Subcutaneous adipose tissue (tissue), 4 donors: Measurements from ENCODE around the gene WNT9B. TPM values are rescaled to one million over a fixed set of nuclear protein-coding genes. Genes with fewer than 3 reads are reported as not detected.

Experiments used
- total RNA-seq, 4 donors: library from RNA; depleted of rRNA; stranded (reverse); fragments of >200 nt; gene quantifications; one replicate each; pipeline ENCODE4 v1.1.0, GENCODE V29; 2016
- TF ChIP-seq, protein P1 (sequence below): fragments of 450-650 bp; IDR thresholded peaks from one replicate; pipeline ENCODE4 v1.5.1; 2016; ENCODE audit warnings: low read depth, mild to moderate bottlenecking, control low read depth, antibody characterized with exemption, moderate library complexity

The WNT9B gene
- total RNA-seq, 4 donors from 2014 or later: 0.38 to 0.51 TPM; not detected in 2

DNA sequence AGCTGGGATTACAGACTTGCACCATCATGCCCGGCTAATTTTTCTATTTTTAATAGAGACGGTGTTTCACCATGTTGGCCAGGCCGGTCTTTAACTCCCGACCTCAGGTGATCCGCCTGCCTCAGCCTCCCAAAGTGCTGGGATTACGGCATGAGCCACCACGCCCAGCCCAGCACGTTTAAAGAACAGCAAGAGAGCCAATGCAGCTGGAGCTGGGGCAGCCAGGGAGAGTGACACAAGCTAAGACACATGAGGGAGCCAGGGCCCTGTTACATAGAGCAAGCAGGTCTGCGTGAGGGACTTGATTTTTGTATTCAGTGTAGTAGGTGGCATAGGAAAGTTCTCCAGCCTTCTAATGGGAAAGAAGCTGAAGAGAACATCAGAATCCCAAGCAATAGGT is 49.9 kb downstream of the WNT9B start:
- TF ChIP-seq, protein P1, sequence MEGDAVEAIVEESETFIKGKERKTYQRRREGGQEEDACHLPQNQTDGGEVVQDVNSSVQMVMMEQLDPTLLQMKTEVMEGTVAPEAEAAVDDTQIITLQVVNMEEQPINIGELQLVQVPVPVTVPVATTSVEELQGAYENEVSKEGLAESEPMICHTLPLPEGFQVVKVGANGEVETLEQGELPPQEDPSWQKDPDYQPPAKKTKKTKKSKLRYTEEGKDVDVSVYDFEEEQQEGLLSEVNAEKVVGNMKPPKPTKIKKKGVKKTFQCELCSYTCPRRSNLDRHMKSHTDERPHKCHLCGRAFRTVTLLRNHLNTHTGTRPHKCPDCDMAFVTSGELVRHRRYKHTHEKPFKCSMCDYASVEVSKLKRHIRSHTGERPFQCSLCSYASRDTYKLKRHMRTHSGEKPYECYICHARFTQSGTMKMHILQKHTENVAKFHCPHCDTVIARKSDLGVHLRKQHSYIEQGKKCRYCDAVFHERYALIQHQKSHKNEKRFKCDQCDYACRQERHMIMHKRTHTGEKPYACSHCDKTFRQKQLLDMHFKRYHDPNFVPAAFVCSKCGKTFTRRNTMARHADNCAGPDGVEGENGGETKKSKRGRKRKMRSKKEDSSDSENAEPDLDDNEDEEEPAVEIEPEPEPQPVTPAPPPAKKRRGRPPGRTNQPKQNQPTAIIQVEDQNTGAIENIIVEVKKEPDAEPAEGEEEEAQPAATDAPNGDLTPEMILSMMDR: no peak

DNA sequence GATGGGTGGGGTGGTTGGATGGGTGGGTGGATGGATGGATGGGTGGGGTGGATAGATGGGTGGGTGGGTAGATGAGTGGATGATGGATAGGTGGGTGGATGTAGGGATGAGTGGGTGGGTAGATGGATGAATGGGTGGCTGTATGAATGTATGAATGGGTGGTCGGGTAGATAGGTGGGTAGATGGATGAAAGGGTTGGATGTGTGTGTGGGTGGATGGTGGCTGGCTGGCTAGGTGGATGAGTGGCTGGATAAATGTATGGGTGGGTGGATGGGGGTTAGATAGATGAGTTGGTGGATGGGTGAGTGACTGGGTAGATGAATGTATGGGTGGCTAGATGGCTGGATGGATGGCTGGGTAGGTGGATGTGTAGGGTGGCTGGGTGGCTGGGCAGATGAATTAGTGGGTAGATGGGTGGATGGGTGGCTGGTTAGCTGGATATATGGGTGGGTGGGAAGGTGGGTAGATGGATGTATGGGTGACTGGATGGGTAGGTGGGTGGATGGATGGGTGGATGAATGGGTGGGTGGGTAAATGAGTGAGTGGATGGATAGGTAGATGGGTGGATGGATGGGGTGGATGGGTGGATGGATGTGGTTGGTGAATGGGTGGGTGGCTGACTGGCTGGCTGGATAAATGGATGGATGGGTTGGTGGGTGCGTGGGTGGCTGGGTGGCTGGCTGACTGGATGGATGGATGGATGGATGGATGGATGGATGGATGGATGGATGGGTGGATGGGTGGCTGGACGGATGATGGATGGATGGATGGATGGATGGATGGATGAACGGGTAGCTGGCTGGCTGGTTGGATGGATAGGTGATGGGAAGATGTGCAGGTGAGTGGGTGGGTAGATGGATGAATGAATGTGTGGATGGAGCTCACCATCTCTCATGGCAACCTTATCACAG is 52.6 kb downstream of the WNT9B start:
- TF ChIP-seq, protein P1: no peak

DNA sequence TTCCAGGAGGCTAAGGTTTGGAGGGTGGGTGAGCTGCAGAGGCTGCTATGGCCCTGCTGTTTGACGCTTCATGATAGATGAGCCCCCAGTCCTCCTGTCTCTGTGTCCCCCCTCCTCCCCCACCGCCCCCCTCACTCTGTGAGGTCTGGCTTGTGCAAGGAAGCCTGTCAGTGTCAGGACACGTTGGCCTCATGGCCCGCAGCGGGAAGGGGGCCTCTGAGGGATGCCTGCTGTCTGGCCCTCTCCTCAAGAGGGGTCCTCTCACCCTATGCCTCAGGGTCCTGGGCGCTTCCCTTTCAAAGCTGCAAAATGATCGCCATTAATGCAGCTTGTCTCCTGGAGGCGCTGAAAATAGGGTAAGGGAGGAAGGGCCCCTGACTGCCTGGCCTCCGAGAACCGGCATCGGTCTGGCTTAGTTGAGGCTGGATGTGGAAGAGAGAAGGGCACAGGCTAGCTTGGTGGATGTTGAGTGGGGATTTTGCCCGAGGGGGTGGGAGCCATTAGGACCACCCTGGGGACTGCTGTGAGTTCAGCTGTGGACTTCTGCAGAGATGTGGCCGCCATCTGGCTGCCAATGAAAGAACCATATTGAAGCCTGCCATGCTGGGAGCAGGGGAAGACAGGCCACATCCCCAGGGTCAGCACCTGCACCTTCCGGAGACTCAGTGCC is 56.8 kb downstream of the WNT9B start:
- TF ChIP-seq, protein P1: no peak

DNA sequence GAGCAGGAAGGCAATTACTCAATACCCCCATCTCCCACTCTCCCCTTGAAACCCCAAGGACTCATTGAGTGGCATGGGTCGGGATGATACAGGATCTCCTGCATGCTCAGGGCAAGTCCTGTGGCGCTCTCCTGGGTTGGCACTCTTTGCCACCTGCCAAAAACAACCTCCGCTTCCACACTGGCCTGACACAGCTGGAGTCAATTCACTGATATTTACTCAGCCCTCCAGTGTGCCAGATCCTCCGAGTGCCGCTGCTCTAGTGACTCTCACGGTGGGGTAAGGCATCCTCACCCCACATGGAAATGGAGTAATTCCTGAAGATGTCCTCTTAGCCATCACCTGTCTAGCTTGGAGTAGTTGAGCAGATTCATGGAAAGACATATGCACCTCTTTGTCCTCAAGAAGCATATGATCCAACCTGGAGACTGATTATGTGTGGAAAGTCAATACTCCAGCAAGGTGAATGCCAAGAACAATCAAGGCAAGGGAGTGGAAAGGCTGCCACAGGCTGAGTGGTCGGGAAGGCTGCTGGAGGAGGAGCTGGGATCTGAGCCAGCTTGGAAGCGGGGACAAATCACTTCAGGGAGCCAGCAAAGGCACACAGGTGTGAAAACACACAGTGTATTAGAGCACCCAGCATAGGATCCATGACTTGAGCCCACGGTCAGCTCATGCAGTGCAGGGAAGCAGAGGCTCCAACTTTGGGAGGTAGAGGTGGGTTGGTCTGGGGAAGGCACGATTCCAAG is 59.0 kb downstream of the WNT9B start:
- TF ChIP-seq, protein P1: no peak

DNA sequence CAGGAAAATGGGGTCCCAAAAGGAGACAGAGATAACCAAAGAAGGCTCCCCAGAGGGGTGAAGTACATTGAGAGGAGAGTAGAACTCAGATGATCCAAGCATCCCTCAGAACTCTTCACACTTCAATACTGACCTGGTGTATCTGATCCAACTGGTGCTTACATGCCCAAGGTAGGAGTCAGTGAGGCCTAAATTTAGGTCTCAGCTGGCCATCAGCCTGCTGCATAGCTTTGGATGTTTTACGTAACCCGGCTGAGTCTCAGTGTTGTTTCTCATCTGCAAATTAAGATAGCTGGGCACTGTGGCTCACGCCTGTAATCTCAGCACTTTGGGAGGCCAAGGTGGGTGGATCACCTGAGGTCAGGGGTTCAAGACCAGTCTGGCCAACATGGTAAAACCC is 59.9 kb downstream of the WNT9B start:
- TF ChIP-seq, protein P1: no peak

DNA sequence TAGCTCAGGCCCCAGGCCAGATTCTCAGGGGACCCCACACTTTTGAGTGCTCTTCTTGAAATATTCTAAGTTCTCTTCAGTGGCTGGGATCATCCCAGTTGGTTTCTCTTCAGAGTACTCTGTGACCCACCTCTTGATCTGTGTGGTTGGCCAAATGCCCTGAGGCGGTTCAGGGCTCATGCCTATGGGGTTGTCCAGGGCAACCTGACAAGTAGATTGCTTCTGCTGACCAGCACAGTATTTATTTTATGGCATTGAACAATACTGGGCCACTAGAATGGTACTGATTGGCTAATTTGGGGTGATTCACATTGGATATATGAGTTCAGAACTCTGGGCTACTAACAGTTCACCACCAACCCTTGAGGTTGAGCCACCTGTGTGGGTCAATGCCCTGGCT is 64.2 kb downstream of the WNT9B start:
- TF ChIP-seq, protein P1: no peak

DNA sequence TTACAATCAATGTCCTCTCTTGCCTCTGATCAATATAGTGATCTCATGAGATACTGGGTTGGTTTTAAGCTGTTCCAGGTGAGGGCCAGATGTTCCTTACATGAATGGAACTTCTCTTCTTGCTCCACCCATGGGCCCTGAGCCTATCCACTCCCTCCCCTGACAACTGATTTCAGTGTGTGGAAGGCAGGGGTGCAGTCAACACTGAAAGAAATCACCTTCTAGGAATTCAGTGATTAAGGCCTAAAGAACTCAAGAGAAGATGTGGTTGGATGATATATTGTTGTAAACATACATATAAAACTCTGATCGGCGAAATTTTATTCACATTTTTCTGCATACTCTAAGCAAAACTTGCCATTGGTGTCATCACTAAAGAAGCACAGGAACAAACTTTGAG is 64.8 kb downstream of the WNT9B start:
- TF ChIP-seq, protein P1: no peak
